Measurements from ENCODE around the gene MISP3.

The MISP3 gene

DNA sequence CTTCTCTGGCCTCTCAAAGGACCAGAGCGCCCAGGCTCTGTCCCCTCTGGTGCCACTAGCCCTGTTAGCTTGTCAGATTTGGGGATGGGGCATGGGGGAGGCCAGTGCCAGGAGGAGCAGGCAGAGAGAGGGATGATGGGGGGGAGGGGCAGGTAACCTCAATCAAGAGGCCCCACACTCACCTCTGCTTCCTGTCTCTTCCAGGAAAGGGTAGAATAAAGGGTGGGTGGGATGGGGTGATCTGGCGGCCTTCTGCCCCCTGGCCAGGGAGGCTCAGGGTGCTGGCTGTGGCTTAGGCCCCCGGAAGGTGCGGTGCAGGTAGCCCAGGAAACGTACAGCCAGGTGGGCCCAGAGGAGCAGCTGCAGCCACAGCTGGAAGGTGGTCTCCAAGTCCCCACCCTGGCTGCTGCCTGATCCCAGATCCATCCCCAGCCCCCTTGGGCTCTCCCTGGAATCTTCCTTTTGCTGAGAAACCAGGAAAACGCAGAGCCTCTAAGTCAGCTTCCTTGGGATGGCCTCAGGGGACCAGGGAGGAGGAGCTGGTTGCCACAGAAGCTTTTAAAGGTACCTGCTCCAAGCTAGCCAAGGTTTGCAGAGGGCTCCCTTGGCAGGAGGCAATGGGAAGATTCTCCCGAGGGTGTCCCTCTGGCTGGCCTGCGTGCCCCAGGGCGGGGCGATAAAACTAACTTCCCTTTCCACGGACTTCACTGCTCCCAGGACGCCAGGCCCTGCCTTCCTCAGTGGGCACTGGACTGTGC, 39.6 kb downstream of the MISP3 start:
- H3K4ac ChIP-seq (ENCODE audit: low read depth, low read length), result no peak overlapping the region
- H2BK5ac ChIP-seq (ENCODE audit: low read length), result peak overlapping the region; percentile 23
- no peak overlapping the region for H3K18ac ChIP-seq (ENCODE audit: low read length)
- no CpG with 5 or more reads among the region's 12 CpGs for WGBS (ENCODE audit: extremely low coverage, insufficient coverage, low lambda C conversion rate)
- no peak for DNase-seq
- no peak overlapping the region for H2BK15ac ChIP-seq (replicated peaks; ENCODE audit: low read depth)
- peaks cover 4% of the 10 kb centered on the region for H3K79me1 ChIP-seq (ENCODE audit: low read length)
- H3K27me3 ChIP-seq (ENCODE audit: insufficient read depth, low read length, poor library complexity), result no peaks in the 10 kb centered on the region
- H3K4me3 ChIP-seq (ENCODE audit: low read length), result no peak overlapping the region
- H4K8ac ChIP-seq (ENCODE audit: low read depth, low read length), result no peak overlapping the region
- no peaks in the 10 kb centered on the region for H3K36me3 ChIP-seq (ENCODE audit: control insufficient read depth, insufficient read depth, low read length)
- no peak overlapping the region for H3K27ac ChIP-seq (ENCODE audit: low read depth, low read length)
- no peak overlapping the region for H3K4me2 ChIP-seq (ENCODE audit: low read length)
- H3K56ac ChIP-seq (ENCODE audit: low read length), result peak overlapping the region; percentile 58
- no peak overlapping the region for H2BK120ac ChIP-seq (ENCODE audit: low read depth, low read length)
- no peaks in the 10 kb centered on the region for H3K79me2 ChIP-seq (ENCODE audit: control insufficient read depth, insufficient read depth, low read length)
- no peak overlapping the region for H2AK5ac ChIP-seq (ENCODE audit: low read length)
- peak overlapping the region; percentile 24 for H3K9ac ChIP-seq (ENCODE audit: low read length)
- no peak overlapping the region for H4K5ac ChIP-seq (ENCODE audit: low read length)
- no peak overlapping the region for H3K23ac ChIP-seq (ENCODE audit: low read length)
- H3K4me1 ChIP-seq (ENCODE audit: control insufficient read depth, low read depth, low read length), result peaks cover 9% of the 10 kb centered on the region

DNA sequence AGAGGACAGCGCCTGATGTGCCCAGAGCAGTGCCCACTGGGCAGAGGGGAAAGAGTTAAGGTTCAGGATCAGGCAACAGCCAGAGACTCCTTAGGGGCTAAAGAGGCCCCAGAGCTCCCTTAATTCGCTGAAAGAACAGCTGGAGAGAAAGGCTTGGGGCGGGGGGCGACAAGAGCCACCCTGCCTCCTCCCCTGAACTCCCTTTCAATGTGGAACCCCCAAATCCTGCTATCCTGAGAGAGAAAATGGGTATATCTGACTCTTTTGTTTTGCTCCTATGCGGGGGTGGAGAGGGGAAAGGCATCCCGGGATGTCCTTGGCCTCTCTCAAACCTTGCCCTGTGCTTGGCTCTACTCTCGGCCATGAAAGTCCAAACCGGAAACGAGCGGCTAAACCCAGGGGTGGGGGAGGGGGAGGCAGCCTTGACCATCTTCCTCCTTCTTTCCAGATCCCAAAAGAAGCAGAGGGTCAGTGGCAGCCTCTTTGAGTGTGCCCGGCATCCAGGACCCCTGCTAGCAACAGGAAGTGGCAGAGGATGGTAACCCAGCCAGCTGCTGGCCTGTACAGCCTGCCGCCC, 40.3 kb downstream of the MISP3 start:
- Histone ChIP-seq H2BK15ac (replicated peaks; ENCODE audit: low read depth) (no peak overlapping the region), H3K4me2 (ENCODE audit: low read length) (no peak overlapping the region), H3K9ac (ENCODE audit: low read length) (peak overlapping the region; percentile 24), H3K4me3 (ENCODE audit: low read length) (no peak overlapping the region), H4K5ac (ENCODE audit: low read length) (no peak overlapping the region), H3K79me1 (ENCODE audit: low read length) (peaks cover 4% of the 10 kb centered on the region), H3K4ac (ENCODE audit: low read depth, low read length) (no peak overlapping the region), H2BK5ac (ENCODE audit: low read length) (peak overlapping the region; percentile 23), H2BK120ac (ENCODE audit: low read depth, low read length) (no peak overlapping the region), H3K79me2 (ENCODE audit: control insufficient read depth, insufficient read depth, low read length) (no peaks in the 10 kb centered on the region), H3K27ac (ENCODE audit: low read depth, low read length) (no peak overlapping the region), H2AK5ac (ENCODE audit: low read length) (no peak overlapping the region), H3K36me3 (ENCODE audit: control insufficient read depth, insufficient read depth, low read length) (no peaks in the 10 kb centered on the region), H4K8ac (ENCODE audit: low read depth, low read length) (no peak overlapping the region), H3K18ac (ENCODE audit: low read length) (no peak overlapping the region), H3K23ac (ENCODE audit: low read length) (no peak overlapping the region), H3K56ac (ENCODE audit: low read length) (peak overlapping the region; percentile 59), H3K27me3 (ENCODE audit: insufficient read depth, low read length, poor library complexity) (no peaks in the 10 kb centered on the region), H3K4me1 (ENCODE audit: control insufficient read depth, low read depth, low read length) (peaks cover 9% of the 10 kb centered on the region)
- DNase-seq, result no peak
- WGBS (ENCODE audit: extremely low coverage, insufficient coverage, low lambda C conversion rate), result no CpG with 5 or more reads among the region's 12 CpGs

DNA sequence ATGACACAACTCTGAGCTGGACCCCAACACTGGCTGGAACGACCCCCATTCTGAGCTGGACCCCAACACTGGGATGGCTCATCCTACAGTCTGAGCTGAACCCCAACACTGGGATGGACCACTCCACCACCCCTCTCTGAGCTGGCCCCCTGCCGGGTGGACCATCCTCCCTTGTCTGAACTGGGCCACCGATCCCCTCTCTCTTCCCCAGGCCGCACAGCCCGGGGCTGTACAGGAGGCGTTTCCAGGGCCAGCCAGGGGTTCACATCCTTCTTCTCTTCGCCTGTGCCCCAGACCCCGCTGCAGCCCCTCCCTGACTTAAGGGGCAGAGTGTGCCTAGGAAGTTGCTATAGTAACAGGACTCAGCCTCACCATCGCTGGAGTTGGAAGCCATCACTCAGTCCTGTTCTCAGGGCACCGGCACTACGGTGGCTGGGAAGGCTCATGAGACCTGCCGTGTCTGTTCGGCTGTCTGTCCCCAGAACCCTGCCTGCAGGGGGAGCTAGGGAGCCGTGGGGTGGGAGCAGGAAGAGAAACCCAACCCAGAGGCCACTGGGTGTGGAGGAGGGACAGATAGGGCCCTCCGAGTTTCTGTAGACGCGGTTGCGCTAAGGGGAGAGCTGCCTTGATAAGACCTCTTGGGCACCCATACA, 41.3 kb downstream of the MISP3 start:
- H3K56ac ChIP-seq (ENCODE audit: low read length), result no peak overlapping the region
- peak; percentile 60 for DNase-seq
- H3K4me2 ChIP-seq (ENCODE audit: low read length), result no peak overlapping the region
- no CpG with 5 or more reads among the region's 18 CpGs for WGBS (ENCODE audit: extremely low coverage, insufficient coverage, low lambda C conversion rate)
- no peak overlapping the region for H2BK120ac ChIP-seq (ENCODE audit: low read depth, low read length)
- no peak overlapping the region for H3K4ac ChIP-seq (ENCODE audit: low read depth, low read length)
- H3K4me3 ChIP-seq (ENCODE audit: low read length), result no peak overlapping the region
- no peak overlapping the region for H3K9ac ChIP-seq (ENCODE audit: low read length)
- no peak overlapping the region for H3K27ac ChIP-seq (ENCODE audit: low read depth, low read length)
- H3K4me1 ChIP-seq (ENCODE audit: control insufficient read depth, low read depth, low read length), result peaks cover 13% of the 10 kb centered on the region
- H3K27me3 ChIP-seq (ENCODE audit: insufficient read depth, low read length, poor library complexity), result no peaks in the 10 kb centered on the region
- H3K79me2 ChIP-seq (ENCODE audit: control insufficient read depth, insufficient read depth, low read length), result no peaks in the 10 kb centered on the region
- no peak overlapping the region for H4K8ac ChIP-seq (ENCODE audit: low read depth, low read length)
- H3K79me1 ChIP-seq (ENCODE audit: low read length), result peaks cover 4% of the 10 kb centered on the region
- H3K36me3 ChIP-seq (ENCODE audit: control insufficient read depth, insufficient read depth, low read length), result peaks cover 1% of the 10 kb centered on the region
- no peak overlapping the region for H4K5ac ChIP-seq (ENCODE audit: low read length)
- no peak overlapping the region for H2AK5ac ChIP-seq (ENCODE audit: low read length)
- no peak overlapping the region for H2BK5ac ChIP-seq (ENCODE audit: low read length)
- H2BK15ac ChIP-seq (replicated peaks; ENCODE audit: low read depth), result no peak overlapping the region
- H3K23ac ChIP-seq (ENCODE audit: low read length), result no peak overlapping the region
- no peak overlapping the region for H3K18ac ChIP-seq (ENCODE audit: low read length)

DNA sequence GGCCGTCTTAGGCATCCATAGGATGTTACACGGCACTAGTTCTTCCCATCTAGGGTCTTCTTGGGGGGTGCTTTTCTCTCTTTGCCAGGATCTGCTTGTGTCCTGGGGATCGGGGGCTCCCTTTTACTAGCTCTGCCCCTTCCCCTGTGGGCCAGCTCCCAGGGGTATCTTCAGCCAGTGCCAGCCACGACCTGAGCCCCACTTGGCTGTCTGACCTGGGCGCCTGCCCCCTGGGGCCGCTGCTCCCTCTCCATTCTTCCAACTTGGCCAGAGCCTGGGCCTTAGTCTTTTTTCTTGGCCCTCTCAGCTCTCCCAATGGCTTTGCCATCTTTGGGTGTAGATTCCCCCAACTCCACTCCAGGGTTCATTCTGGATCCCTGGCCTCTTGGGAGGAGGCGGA, 41.9 kb downstream of the MISP3 start:
- no peak overlapping the region for H2BK15ac ChIP-seq (replicated peaks; ENCODE audit: low read depth)
- H4K8ac ChIP-seq (ENCODE audit: low read depth, low read length), result no peak overlapping the region
- H3K27ac ChIP-seq (ENCODE audit: low read depth, low read length), result no peak overlapping the region
- no peak overlapping the region for H3K9ac ChIP-seq (ENCODE audit: low read length)
- H3K18ac ChIP-seq (ENCODE audit: low read length), result no peak overlapping the region
- no peaks in the 10 kb centered on the region for H3K79me2 ChIP-seq (ENCODE audit: control insufficient read depth, insufficient read depth, low read length)
- H3K36me3 ChIP-seq (ENCODE audit: control insufficient read depth, insufficient read depth, low read length), result peaks cover 1% of the 10 kb centered on the region
- no peak overlapping the region for H2BK5ac ChIP-seq (ENCODE audit: low read length)
- no peak overlapping the region for H3K4ac ChIP-seq (ENCODE audit: low read depth, low read length)
- H3K27me3 ChIP-seq (ENCODE audit: insufficient read depth, low read length, poor library complexity), result no peaks in the 10 kb centered on the region
- H2BK120ac ChIP-seq (ENCODE audit: low read depth, low read length), result no peak overlapping the region
- WGBS (ENCODE audit: extremely low coverage, insufficient coverage, low lambda C conversion rate), result no CpG with 5 or more reads among the region's 7 CpGs
- peaks cover 4% of the 10 kb centered on the region for H3K79me1 ChIP-seq (ENCODE audit: low read length)
- H3K4me2 ChIP-seq (ENCODE audit: low read length), result no peak overlapping the region
- no peak for DNase-seq
- H3K23ac ChIP-seq (ENCODE audit: low read length), result no peak overlapping the region
- H3K4me3 ChIP-seq (ENCODE audit: low read length), result no peak overlapping the region
- no peak overlapping the region for H4K5ac ChIP-seq (ENCODE audit: low read length)
- no peak overlapping the region for H3K56ac ChIP-seq (ENCODE audit: low read length)
- H2AK5ac ChIP-seq (ENCODE audit: low read length), result no peak overlapping the region
- H3K4me1 ChIP-seq (ENCODE audit: control insufficient read depth, low read depth, low read length), result peaks cover 13% of the 10 kb centered on the region

DNA sequence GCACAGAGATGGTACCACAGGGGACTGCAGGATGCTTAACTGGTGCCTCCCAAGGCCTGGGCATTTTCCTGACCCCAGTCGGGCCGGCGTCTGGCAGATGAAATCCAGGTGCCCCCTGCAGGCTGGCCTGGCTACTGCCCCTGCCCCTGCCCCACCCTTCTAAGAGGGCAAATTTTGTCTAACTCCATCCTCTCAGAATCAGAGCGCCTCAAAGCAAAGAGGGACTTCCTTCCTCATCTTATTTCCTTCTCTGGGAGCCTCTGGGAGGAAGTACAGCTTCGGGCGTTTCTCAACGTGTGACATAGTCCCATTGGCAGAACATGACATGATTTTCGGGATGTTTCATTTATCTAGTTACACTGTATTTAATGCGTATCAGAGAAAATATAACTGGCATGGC, 42.3 kb downstream of the MISP3 start:
- Histone ChIP-seq H3K56ac (ENCODE audit: low read length) (no peak overlapping the region), H3K4me3 (ENCODE audit: low read length) (no peak overlapping the region), H2BK120ac (ENCODE audit: low read depth, low read length) (no peak overlapping the region), H3K23ac (ENCODE audit: low read length) (no peak overlapping the region), H3K4ac (ENCODE audit: low read depth, low read length) (no peak overlapping the region), H3K79me2 (ENCODE audit: control insufficient read depth, insufficient read depth, low read length) (no peaks in the 10 kb centered on the region), H3K27ac (ENCODE audit: low read depth, low read length) (no peak overlapping the region), H3K4me2 (ENCODE audit: low read length) (no peak overlapping the region), H4K5ac (ENCODE audit: low read length) (no peak overlapping the region), H2BK5ac (ENCODE audit: low read length) (no peak overlapping the region), H4K8ac (ENCODE audit: low read depth, low read length) (no peak overlapping the region), H3K4me1 (ENCODE audit: control insufficient read depth, low read depth, low read length) (peaks cover 13% of the 10 kb centered on the region), H3K9ac (ENCODE audit: low read length) (no peak overlapping the region), H2AK5ac (ENCODE audit: low read length) (no peak overlapping the region), H3K27me3 (ENCODE audit: insufficient read depth, low read length, poor library complexity) (no peaks in the 10 kb centered on the region), H3K36me3 (ENCODE audit: control insufficient read depth, insufficient read depth, low read length) (peaks cover 1% of the 10 kb centered on the region), H3K18ac (ENCODE audit: low read length) (no peak overlapping the region), H3K79me1 (ENCODE audit: low read length) (peaks cover 4% of the 10 kb centered on the region), H2BK15ac (replicated peaks; ENCODE audit: low read depth) (no peak overlapping the region)
- DNase-seq, result peak; percentile 40
- WGBS (ENCODE audit: extremely low coverage, insufficient coverage, low lambda C conversion rate), result no CpG with 5 or more reads among the region's 9 CpGs
